Ramos (cell line): ENCODE measurements around the gene TSHZ1.

Source experiments
- in situ Hi-C: fragments of 300-500 bp; cut with MboI; formaldehyde crosslinking; loops from one replicate; pipeline ENCODE4 v1.14.3; 2022; ENCODE audit warnings: low sequenced_read_pairs; ENCODE audit not compliant: unreplicated experiment

The TSHZ1 gene

GRCh38 chr18:75265872-75266271, 55.3 kb downstream of the TSHZ1 start:
- in situ Hi-C loops, result no loop called here

GRCh38 chr18:75267643-75268363, 57.2 kb downstream of the TSHZ1 start:
- in situ Hi-C loops, result no loop called here

GRCh38 chr18:75268364-75268646, 57.7 kb downstream of the TSHZ1 start:
- in situ Hi-C loops, result no loop called here

- in situ Hi-C loops, result no loop called here
Measured at GRCh38 chr18:75269124-75269680, 58.6 kb downstream of the TSHZ1 start.

- in situ Hi-C loops, result no loop called here
Measured at GRCh38 chr18:75269696-75270095, 59.1 kb downstream of the TSHZ1 start.

- in situ Hi-C loops, result no loop called here
Measured at GRCh38 chr18:75271952-75272351, 61.4 kb downstream of the TSHZ1 start.

GRCh38 chr18:75273817-75274216, 63.2 kb downstream of the TSHZ1 start:
- in situ Hi-C loops, result no loop called here

GRCh38 chr18:75275226-75275625, 64.6 kb downstream of the TSHZ1 start:
- in situ Hi-C loops, result no loop called here

GRCh38 chr18:75276818-75277609, 66.4 kb downstream of the TSHZ1 start:
- in situ Hi-C loops, result no loop called here

GRCh38 chr18:75277610-75277928, 67.0 kb downstream of the TSHZ1 start:
- in situ Hi-C loops, result no loop called here

- in situ Hi-C loops, result no loop called here
Measured at GRCh38 chr18:75279381-75279780, 68.8 kb downstream of the TSHZ1 start.

- in situ Hi-C loops, result no loop called here
Measured at GRCh38 chr18:75280427-75281280, 70.1 kb downstream of the TSHZ1 start.

GRCh38 chr18:75282746-75283145, 72.1 kb downstream of the TSHZ1 start:
- in situ Hi-C loops, result no loop called here

- in situ Hi-C loops, result no loop called here
Measured at GRCh38 chr18:75283731-75284130, 73.1 kb downstream of the TSHZ1 start.

- in situ Hi-C loops, result no loop called here
Measured at GRCh38 chr18:75284566-75284965, 74.0 kb downstream of the TSHZ1 start.

- in situ Hi-C loops, result no loop called here
Measured at GRCh38 chr18:75285876-75286275, 75.3 kb downstream of the TSHZ1 start.

GRCh38 chr18:75287006-75287405, 76.4 kb downstream of the TSHZ1 start:
- in situ Hi-C loops, result no loop called here

- in situ Hi-C loops, result no loop called here
Measured at GRCh38 chr18:75287700-75288099, 77.1 kb downstream of the TSHZ1 start.

- in situ Hi-C loops, result no loop called here
Measured at GRCh38 chr18:75289761-75290160, 79.2 kb downstream of the TSHZ1 start.

GRCh38 chr18:75290737-75291358, 80.3 kb downstream of the TSHZ1 start:
- in situ Hi-C loops, result no loop called here
